Natural killer cell treated with Interleukin-12 subunit alpha and Interleukin-12 subunit beta and Interleukin-15 and Interleukin-18, amount 100 ng/mL, for 72 hours (primary cell): ENCODE measurements around the gene ABI1. TPM values are rescaled to one million over a fixed set of nuclear protein-coding genes. Genes with fewer than 3 reads are reported as not detected.

ENCODE experiments used
- ATAC-seq, 2 donors: fragments of 150-1000 bp; cut with Tn5 transposase in 1 of 2; sonication (Bioruptor Pico), chemical (Tn5 transposase) in 1 of 2; 2 replicates each; pipeline ENCODE4 v1.10.0; 2021
- DNase-seq: peaks from one replicate; pipeline ENCODE4 v3.0.0; 2022; ENCODE audit warnings: low spot score
- H3K27ac Mint-ChIP-seq, 2 donors: 1 replicate in 1 of 2; 2 replicates in 1 of 2; pipeline ENCODE4 v1.8.0; 2022; ENCODE audit warnings: mixed read lengths in 2 of 2, mild to moderate bottlenecking in 1 of 2, moderate library complexity in 1 of 2
- H3K27me3 Mint-ChIP-seq, 2 donors: 1 replicate in 1 of 2; 2 replicates in 1 of 2; pipeline ENCODE4 v1.8.0; 2022; ENCODE audit warnings: mixed read lengths in 2 of 2
- H3K36me3 Mint-ChIP-seq: one replicate; pipeline ENCODE4 v1.8.0; 2022; ENCODE audit warnings: mixed read lengths
- H3K4me1 Mint-ChIP-seq, 2 donors: 1 replicate in 1 of 2; 2 replicates in 1 of 2; pipeline ENCODE4 v1.8.0; 2022; ENCODE audit warnings: low read depth in 2 of 2, mixed read lengths in 2 of 2, mild to moderate bottlenecking in 1 of 2
- H3K4me3 Mint-ChIP-seq: one replicate; pipeline ENCODE4 v1.8.0; 2022; ENCODE audit warnings: mixed read lengths
- H3K9me3 Mint-ChIP-seq: 2 replicates; pipeline ENCODE4 v1.8.0; 2022; ENCODE audit warnings: mixed read lengths
- total RNA-seq, 2 donors: library from RNA; stranded (reverse); gene quantifications; one replicate each; pipeline ENCODE4 v1.2.3, GENCODE V29; 2022

ABI1 gene
- total RNA-seq, 2 donors from 2014 or later, result 42.1 to 66.7 TPM

DNA sequence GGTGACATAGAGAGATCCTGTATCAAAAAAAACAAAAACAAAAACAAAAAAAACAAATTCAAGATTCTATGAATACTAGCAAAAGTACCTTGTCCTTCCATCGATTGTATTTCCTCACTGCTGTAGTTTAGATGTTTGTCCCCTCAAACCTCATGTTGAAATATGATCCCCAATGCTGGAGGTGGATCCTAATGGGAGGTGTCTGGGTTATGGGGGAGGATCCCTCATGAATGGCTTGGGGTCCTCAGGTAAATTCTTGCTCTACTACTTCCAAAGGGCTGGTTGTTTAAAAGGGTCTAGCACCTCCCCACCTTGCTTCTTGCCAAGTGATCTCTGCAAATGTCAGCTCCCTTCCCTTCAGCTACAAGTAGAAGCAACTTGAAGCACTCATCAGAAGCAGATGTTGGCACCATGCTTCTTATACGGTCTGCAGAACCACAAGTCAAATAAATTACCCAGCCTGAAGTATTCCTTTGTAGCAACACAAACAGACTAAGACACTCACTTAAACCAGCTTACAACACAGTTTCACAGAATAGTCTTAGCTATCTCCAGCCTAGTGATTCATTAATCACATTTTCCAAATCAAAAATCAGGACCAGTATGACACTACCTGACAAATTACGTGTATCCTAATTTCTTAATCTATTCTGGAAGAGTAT lies 20.7 kb downstream of the ABI1 start:
- H3K9me3 Mint-ChIP-seq, result no peaks in the 10 kb centered on the region
- H3K4me3 Mint-ChIP-seq, result no peak overlapping the region
- H3K27me3 Mint-ChIP-seq, result no peaks in the 10 kb centered on the region
- H3K27ac Mint-ChIP-seq, result no peak overlapping the region
- DNase-seq (no peak), ATAC-seq (no peak)
- peaks cover 71 to 72% of the 10 kb centered on the region in 2 donors for H3K4me1 Mint-ChIP-seq
- peaks cover 9% of the 10 kb centered on the region for H3K36me3 Mint-ChIP-seq

GRCh38 chr10:26837139-26837538 lies 23.6 kb downstream of the ABI1 start:
- Mint-ChIP-seq H3K36me3 (no peaks in the 10 kb centered on the region), H3K4me1 (peaks cover 67 to 72% of the 10 kb centered on the region in 2 donors), H3K9me3 (no peaks in the 10 kb centered on the region), H3K27me3 (no peaks in the 10 kb centered on the region), H3K27ac (peak overlapping the region in 1 of 2 donors; percentile 51), H3K4me3 (no peak overlapping the region)
- DNase-seq (no peak), ATAC-seq (no peak)

GRCh38 chr10:26835025-26835424 lies 25.7 kb downstream of the ABI1 start:
- no peak for ATAC-seq

DNA sequence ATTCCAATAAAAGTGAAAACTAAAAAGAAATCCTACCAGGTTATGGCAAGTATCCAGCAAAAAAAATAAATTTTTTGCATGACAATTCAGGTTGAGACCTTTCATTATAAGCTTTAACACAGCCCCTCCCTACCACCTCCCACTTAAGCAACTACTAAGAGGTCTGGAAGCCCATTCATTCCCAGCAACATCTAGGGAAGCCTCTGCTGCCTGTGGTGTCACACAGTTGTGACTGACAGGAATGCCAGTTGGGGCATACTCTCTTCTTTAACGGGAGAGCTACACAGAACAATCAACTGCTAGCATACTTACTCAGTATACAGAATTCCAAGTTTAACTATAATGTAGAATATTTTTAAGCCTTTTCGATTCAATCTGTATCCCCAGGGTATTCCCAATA lies 27.8 kb downstream of the ABI1 start:
- Mint-ChIP-seq H3K4me3 (no peak overlapping the region), H3K36me3 (no peaks in the 10 kb centered on the region), H3K27ac (no peak overlapping the region), H3K27me3 (no peaks in the 10 kb centered on the region), H3K4me1 (peaks cover 50 to 57% of the 10 kb centered on the region in 2 donors), H3K9me3 (no peaks in the 10 kb centered on the region)
- ATAC-seq (no peak), DNase-seq (no peak)

More at GRCh38 chr10:26835025-26835424, 25.7 kb downstream of the ABI1 start:
- no peak for DNase-seq
- no peak overlapping the region for H3K4me3 Mint-ChIP-seq
- no peaks in the 10 kb centered on the region for H3K36me3 Mint-ChIP-seq
- H3K27ac Mint-ChIP-seq, result peak overlapping the region in 1 of 2 donors; percentile 41
- no peaks in the 10 kb centered on the region for H3K9me3 Mint-ChIP-seq
- peaks cover 60 to 66% of the 10 kb centered on the region in 2 donors for H3K4me1 Mint-ChIP-seq
- H3K27me3 Mint-ChIP-seq, result no peaks in the 10 kb centered on the region

DNA sequence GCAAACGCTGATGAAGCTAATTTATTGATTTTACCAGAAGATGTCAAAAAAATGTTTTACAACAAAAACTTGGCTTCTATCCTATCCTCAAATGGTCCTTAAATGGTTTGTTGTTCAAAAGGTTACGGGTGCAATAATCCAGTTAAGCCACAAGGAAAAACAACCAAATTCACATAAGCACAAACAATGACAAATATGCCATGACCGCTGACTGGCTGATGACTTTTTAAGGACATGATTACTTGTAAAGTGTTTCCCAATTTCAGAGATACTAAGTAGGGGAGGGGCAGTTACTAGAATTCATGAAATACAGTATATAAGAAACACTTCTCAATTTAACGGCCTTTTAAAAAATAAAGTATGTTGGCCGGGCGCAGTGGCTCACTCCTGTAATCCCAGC lies 28.8 kb downstream of the ABI1 start:
- DNase-seq (no peak), ATAC-seq (no peak)
- no peak overlapping the region for H3K4me3 Mint-ChIP-seq
- peaks cover 50 to 60% of the 10 kb centered on the region in 2 donors for H3K4me1 Mint-ChIP-seq
- no peaks in the 10 kb centered on the region for H3K9me3 Mint-ChIP-seq
- no peaks in the 10 kb centered on the region for H3K27me3 Mint-ChIP-seq
- H3K27ac Mint-ChIP-seq, result peak overlapping the region in 1 of 2 donors; percentile 65
- no peaks in the 10 kb centered on the region for H3K36me3 Mint-ChIP-seq

DNA sequence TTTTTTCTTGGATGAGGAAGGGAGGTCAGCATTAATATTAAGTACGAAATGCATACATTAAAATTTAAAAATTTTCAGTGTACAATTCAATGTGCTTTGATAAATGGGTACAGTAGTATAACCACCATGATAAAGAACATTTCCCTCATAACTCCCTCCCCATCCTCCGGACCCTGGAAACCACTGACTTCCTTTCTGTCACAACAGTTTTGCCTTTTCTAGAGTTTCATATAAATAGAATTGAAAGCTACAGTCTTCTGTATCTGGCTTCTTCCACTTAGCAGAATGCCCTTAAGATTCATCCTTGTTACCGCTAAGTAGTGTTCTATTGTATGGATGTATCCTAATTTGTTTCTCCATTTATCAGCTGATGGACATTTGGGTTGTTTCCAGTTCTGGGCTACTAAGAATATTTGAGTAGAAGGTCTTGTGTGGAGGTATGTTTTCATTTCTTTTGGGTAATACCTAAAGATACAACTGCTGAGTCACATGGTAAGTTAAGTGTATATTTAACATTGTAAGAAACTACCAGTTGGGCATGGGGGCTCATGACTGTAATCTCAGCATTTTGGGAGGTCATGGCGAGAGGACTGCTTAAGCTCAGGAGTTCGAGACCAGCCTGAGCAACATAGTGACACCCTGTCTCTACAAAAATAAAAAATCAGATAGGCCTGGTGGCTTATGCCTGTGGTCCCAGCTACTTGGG lies 30.8 kb downstream of the ABI1 start:
- H3K4me3 Mint-ChIP-seq, result peak overlapping the region; percentile 16
- DNase-seq, result no peak
- peak overlapping the region; percentile 62 to 69 for H3K27ac Mint-ChIP-seq
- H3K9me3 Mint-ChIP-seq, result no peaks in the 10 kb centered on the region
- ATAC-seq, result peak in 1 of 2 donors; percentile 48
- H3K27me3 Mint-ChIP-seq, result no peaks in the 10 kb centered on the region
- H3K36me3 Mint-ChIP-seq, result no peaks in the 10 kb centered on the region
- peaks cover 46 to 54% of the 10 kb centered on the region in 2 donors for H3K4me1 Mint-ChIP-seq

- ATAC-seq (no peak), DNase-seq (no peak)
- Mint-ChIP-seq H3K27ac (no peak overlapping the region), H3K36me3 (peaks cover 10% of the 10 kb centered on the region), H3K27me3 (no peaks in the 10 kb centered on the region), H3K4me3 (no peak overlapping the region), H3K9me3 (no peaks in the 10 kb centered on the region), H3K4me1 (peaks cover 45 to 51% of the 10 kb centered on the region in 2 donors)
Measured at GRCh38 chr10:26824015-26824690, 36.6 kb downstream of the ABI1 start.

DNA sequence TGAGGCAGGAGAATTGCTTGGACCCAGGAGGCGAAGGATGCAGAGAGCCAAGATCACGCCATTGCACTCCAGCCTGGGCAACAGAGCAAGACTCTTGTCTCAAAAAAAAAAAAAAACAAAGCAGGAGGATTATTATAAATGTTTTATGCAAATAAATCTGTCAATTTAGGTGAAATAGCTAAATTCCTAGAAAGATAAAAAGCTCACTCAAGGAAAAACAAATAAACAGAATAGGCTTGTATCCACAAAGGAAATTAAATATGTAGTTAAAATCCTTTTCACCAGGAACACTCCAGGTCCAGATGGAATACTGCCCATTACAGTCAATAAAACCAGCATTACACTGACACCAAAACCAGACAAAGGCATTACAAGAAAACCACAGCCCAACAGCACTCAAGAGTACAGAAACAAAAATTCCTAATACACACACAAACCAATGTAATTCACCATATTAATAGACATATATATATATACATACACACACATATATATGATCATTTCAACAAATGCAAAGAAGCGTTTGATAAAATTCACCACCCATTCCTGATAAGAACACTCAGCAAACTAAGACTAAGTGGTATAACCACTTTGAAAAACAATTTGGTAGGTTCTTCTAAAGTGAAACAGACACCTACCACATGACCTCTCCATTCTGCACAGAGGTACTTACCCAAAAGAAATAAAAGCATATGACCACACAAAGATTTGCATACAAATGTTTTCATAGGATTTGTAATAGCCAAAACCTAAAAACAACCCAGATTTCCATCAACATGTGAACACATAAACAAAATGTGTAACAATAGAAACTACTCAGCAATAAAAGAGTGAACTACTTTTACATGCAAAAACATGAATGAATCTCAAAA lies 38.8 kb downstream of the ABI1 start:
- H3K9me3 Mint-ChIP-seq, result no peaks in the 10 kb centered on the region
- peaks cover 10% of the 10 kb centered on the region for H3K36me3 Mint-ChIP-seq
- peaks cover 45 to 49% of the 10 kb centered on the region in 2 donors for H3K4me1 Mint-ChIP-seq
- H3K4me3 Mint-ChIP-seq, result peak overlapping the region; percentile 23
- no peaks in the 10 kb centered on the region for H3K27me3 Mint-ChIP-seq
- DNase-seq, result no peak
- H3K27ac Mint-ChIP-seq, result peak overlapping the region; percentile 7 to 62
- peak; percentile 66 to 67 for ATAC-seq

DNA sequence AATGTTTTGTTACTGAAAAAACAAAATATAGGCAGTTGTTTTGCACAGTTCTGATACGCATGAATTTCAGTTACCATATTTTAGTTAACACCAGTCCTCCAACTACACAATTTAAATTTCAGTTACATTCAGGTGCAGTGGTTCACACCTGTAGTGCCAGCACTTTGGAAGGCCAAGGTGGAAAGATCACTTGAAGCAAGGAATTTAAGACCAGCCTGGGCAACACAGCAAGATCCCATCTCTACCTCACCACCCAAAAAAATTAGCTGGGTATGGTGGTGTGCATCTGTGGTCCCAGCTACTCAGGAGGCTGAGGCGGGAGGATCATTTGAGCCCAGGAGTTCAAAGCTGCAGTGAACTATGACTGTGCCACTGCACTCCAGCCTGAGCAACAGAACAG lies 45.3 kb downstream of the ABI1 start:
- ATAC-seq, result no peak
- Mint-ChIP-seq H3K4me1 (peaks cover 38 to 50% of the 10 kb centered on the region in 2 donors), H3K27ac (no peak overlapping the region), H3K36me3 (no peaks in the 10 kb centered on the region), H3K4me3 (no peak overlapping the region), H3K27me3 (no peaks in the 10 kb centered on the region), H3K9me3 (no peaks in the 10 kb centered on the region)
- no peak for DNase-seq

GRCh38 chr10:26810435-26811026 lies 50.2 kb downstream of the ABI1 start:
- Mint-ChIP-seq H3K4me1 (peaks cover 43 to 47% of the 10 kb centered on the region in 2 donors), H3K4me3 (no peak overlapping the region), H3K27me3 (no peaks in the 10 kb centered on the region), H3K27ac (no peak overlapping the region), H3K36me3 (no peaks in the 10 kb centered on the region), H3K9me3 (no peaks in the 10 kb centered on the region)
- no peak for DNase-seq
- ATAC-seq, result no peak

DNA sequence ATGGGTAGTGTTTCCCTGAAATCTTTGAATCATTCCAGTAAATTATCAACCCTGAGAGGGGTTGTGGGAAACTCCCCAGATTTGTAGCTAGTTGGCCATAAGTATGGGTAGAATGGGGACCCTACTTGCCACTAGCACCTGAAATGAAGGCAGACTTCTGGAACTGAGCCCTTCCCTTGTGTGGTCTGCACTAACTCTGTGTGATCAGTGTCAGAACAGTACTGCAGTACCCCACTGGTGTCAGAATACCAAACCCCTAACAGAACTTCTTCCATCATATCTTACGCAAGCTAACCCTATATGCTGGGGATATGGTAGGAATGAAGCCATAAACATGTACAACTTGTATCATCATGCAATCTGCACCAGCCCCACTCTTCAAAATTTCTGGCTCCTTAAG lies 50.8 kb downstream of the ABI1 start:
- ATAC-seq (peak; percentile 44 to 53), DNase-seq (no peak)
- no peak overlapping the region for H3K27ac Mint-ChIP-seq
- no peaks in the 10 kb centered on the region for H3K27me3 Mint-ChIP-seq
- no peak overlapping the region for H3K4me3 Mint-ChIP-seq
- no peaks in the 10 kb centered on the region for H3K36me3 Mint-ChIP-seq
- H3K4me1 Mint-ChIP-seq, result peaks cover 45 to 51% of the 10 kb centered on the region in 2 donors
- H3K9me3 Mint-ChIP-seq, result no peaks in the 10 kb centered on the region

- ATAC-seq (no peak), DNase-seq (no peak)
- Mint-ChIP-seq H3K4me1 (peaks cover 54 to 56% of the 10 kb centered on the region in 2 donors), H3K27ac (no peak overlapping the region), H3K36me3 (no peaks in the 10 kb centered on the region), H3K27me3 (no peaks in the 10 kb centered on the region), H3K9me3 (no peaks in the 10 kb centered on the region), H3K4me3 (no peak overlapping the region)
Measured at GRCh38 chr10:26807532-26807931, 53.2 kb downstream of the ABI1 start.

DNA sequence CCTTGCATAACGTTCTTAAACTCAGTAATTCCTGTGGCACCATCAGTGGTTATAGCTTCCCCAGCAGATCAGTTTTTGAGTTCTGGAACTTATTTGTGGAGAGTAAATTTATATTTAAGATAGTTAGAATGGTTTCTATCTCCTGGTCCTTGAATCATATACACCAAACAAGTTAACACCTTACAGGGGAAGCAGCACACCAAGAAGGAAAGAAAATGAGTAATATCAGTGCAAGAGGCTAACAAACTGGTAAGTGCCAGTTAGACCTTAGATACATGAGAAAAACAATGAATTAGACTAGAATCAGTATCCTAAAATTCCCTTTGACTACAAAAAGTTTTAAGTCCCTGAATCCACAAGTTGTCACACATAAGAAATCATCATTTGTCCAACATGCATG lies 54.2 kb downstream of the ABI1 start:
- DNase-seq (no peak), ATAC-seq (peak; percentile 69 to 85)
- no peaks in the 10 kb centered on the region for H3K9me3 Mint-ChIP-seq
- H3K4me3 Mint-ChIP-seq, result no peak overlapping the region
- H3K27ac Mint-ChIP-seq, result peak overlapping the region; percentile 11 to 51
- no peaks in the 10 kb centered on the region for H3K36me3 Mint-ChIP-seq
- peaks cover 50 to 52% of the 10 kb centered on the region in 2 donors for H3K4me1 Mint-ChIP-seq
- H3K27me3 Mint-ChIP-seq, result no peaks in the 10 kb centered on the region
